Activated CD8-positive, alpha-beta T cell treated with anti-CD3 and anti-CD28 coated beads for 36 hours (primary cell): ENCODE data around the gene HPCAL4. TPM values are rescaled to one million over a fixed set of nuclear protein-coding genes. Genes with fewer than 3 reads are reported as not detected.

Source experiments
- ATAC-seq: fragments of 200-7000 bp; cut with Tn5 transposase; one replicate; pipeline ENCODE4 v1.10.0; 2021; ENCODE audit warnings: mild to moderate bottlenecking, moderate library complexity
- CTCF ChIA-PET: fragments of 350-600 bp; sonication (Branson Sonifier 250); formaldehyde crosslinking; loops from one replicate; lab custom pipeline; 2021; ENCODE audit warnings: antibody characterized with exemption; lab: Charles Lee
- POLR2A ChIA-PET: fragments of 350-600 bp; sonication (Branson Sonifier 250); formaldehyde crosslinking; loops from one replicate; lab custom pipeline; 2021; ENCODE audit warnings: antibody characterized with exemption; lab: Charles Lee
- DNase-seq: peaks from one replicate; pipeline ENCODE4 v3.0.0-alpha.2; 2020
- H3K27ac Mint-ChIP-seq: one replicate; pipeline ENCODE4 v1.8.0; 2021; ENCODE audit warnings: mild to moderate bottlenecking, mixed read lengths
- H3K27me3 Mint-ChIP-seq: one replicate; pipeline ENCODE4 v1.8.0; 2021; ENCODE audit warnings: mixed read lengths
- H3K36me3 Mint-ChIP-seq: one replicate; pipeline ENCODE4 v1.8.0; 2021; ENCODE audit warnings: low read depth, mixed read lengths
- H3K4me1 Mint-ChIP-seq: one replicate; pipeline ENCODE4 v1.8.0; 2021; ENCODE audit warnings: low read depth, mixed read lengths
- H3K4me3 Mint-ChIP-seq: one replicate; pipeline ENCODE4 v1.8.0; 2021; ENCODE audit warnings: mild to moderate bottlenecking, moderate library complexity, mixed read lengths
- H3K9me3 Mint-ChIP-seq: one replicate; pipeline ENCODE4 v1.8.0; 2021; ENCODE audit warnings: mixed read lengths
- intact Hi-C: fragments of 100-400 bp; cut with micrococcal nuclease; formaldehyde crosslinking; loops from one replicate; pipeline ENCODE4 v1.10.0; 2022
- total RNA-seq, 2 experiments: library from RNA; stranded (reverse); gene quantifications; one replicate each; pipeline ENCODE4 v1.2.3, GENCODE V29; 2021
- TF ChIP-seq, protein P1 (sequence below): fragments of 200-600 bp; IDR thresholded peaks from one replicate; pipeline ENCODE4 v1.8.0; 2022; ENCODE audit warnings: antibody characterized with exemption, mild to moderate bottlenecking

The HPCAL4 gene
- total RNA-seq, 2 experiments from 2014 or later: 2.8 to 3.0 TPM

DNA sequence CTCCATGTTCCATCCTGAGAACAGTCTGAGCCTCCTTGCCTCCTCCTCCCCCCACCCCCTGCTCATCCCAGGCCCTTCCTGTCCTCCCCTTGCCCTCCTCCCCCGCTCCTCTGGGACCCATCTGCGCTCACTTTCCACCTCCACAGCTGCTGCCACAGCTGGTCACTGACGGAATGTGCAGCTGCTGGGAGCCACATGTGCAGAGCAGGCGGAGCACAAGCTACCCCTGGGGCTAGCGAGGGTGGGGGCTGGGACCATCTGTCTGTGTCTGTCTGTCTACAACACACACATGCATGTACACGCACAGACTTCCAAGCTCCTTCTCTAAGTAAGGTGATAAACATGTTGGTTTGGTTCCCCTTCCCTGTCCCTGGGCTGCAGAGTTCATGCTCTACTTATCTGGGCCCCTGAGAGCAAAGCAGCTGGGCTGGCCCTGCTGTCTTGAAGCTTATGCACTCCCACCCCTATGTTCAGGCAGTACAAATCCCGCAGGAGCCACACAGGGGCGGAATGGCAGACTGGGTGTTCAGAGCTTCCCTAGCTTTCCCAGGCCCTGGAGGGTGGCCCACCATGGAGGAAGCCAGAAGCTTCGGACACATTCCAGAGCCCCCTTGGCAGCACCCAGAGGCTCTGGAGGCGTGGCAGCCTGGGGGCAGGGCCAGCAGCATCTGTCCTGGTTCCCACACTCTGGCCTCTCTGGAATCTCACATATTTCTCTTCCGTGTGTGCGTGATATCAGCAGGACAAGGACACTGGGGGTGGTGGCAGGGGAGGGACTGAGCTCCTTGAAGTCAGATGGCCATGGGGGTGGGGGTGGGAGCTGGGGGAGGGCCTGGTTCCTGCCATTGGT, 44.8 kb downstream of the HPCAL4 start:
- Mint-ChIP-seq H3K27ac (no peak overlapping the region), H3K4me1 (no peaks in the 10 kb centered on the region), H3K9me3 (no peaks in the 10 kb centered on the region), H3K27me3 (peaks cover 3% of the 10 kb centered on the region), H3K36me3 (no peaks in the 10 kb centered on the region), H3K4me3 (no peak overlapping the region)
- no peak for DNase-seq
- intact Hi-C loops: no loop called here
- ATAC-seq: no peak
- ChIA-PET POLR2A (interaction anchor here (0.7 to 0.8 kb wide), 2 partner anchors 71 to 92 kb away, joined by 3 read pairs; partner anchors contain the start of gene PPIE), CTCF (interaction anchor here (0.9 to 4.9 kb wide), 4 partner anchors 11 to 40 kb away, joined by 3 to 39 read pairs (median 15); no protein-coding TSS in a partner anchor)
- TF ChIP-seq, protein P1, sequence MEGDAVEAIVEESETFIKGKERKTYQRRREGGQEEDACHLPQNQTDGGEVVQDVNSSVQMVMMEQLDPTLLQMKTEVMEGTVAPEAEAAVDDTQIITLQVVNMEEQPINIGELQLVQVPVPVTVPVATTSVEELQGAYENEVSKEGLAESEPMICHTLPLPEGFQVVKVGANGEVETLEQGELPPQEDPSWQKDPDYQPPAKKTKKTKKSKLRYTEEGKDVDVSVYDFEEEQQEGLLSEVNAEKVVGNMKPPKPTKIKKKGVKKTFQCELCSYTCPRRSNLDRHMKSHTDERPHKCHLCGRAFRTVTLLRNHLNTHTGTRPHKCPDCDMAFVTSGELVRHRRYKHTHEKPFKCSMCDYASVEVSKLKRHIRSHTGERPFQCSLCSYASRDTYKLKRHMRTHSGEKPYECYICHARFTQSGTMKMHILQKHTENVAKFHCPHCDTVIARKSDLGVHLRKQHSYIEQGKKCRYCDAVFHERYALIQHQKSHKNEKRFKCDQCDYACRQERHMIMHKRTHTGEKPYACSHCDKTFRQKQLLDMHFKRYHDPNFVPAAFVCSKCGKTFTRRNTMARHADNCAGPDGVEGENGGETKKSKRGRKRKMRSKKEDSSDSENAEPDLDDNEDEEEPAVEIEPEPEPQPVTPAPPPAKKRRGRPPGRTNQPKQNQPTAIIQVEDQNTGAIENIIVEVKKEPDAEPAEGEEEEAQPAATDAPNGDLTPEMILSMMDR: no peak

DNA sequence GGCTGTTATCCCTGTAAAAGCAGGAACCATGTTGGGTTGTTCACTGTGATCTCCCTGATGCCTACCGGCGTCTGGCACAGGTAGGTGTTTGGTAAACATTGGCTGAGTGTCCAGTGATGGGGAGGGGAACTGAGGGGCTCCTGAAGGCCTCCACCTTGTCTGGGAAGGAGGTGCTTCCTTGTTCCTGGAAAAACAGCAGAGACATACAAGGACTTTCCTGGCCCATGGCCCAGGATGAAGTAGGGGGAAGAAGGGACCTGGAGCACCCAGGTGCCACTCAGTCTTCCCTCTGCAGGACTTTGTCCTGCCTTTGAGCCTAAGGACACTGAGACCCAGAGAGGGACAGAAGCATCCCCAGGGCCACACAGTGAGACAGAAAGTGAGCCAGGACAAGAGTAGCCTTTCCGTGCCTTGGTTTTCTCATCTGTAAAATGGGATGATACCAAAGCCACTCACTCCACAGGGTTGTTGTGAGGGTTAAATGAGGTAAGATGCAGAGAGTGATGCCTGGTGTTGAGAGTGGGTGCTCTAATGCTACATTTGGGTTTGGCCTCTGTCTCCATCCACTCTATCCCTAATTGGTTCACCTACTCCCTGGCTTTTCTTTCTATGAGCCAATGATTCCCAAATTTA, 45.7 kb downstream of the HPCAL4 start:
- ChIA-PET CTCF (interaction anchor here (2.7 kb wide), 1 partner anchor 39 kb away, joined by 10 read pairs; no protein-coding TSS in a partner anchor), POLR2A (no interaction called here)
- intact Hi-C loops: no loop called here
- Mint-ChIP-seq H3K4me1 (no peaks in the 10 kb centered on the region), H3K4me3 (no peak overlapping the region), H3K27ac (no peak overlapping the region), H3K9me3 (no peaks in the 10 kb centered on the region), H3K27me3 (peaks cover 4% of the 10 kb centered on the region), H3K36me3 (no peaks in the 10 kb centered on the region)
- TF ChIP-seq, protein P1: no peak
- no peak for DNase-seq
- ATAC-seq: no peak

DNA sequence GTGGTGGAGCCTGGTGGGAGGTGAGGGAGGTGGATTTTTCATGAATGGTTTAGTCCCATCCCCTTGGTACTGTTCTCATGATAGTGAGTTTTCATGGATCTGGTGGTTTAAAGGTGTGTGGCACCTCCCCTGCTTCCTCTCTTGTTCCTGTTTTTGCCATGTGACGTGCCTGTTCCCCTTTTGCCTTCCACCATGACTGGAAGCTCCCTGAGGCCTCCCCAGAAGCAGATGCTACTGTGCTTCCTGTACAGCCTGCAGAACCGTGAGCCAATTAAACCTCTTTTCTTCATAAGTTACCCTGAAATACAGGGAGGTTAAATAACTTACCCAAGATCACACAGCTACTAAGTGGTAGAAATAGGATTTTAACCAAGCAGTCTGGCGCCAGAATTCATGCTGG, 47.5 kb downstream of the HPCAL4 start:
- no peak for ATAC-seq
- TF ChIP-seq, protein P1: no peak
- no peak for DNase-seq
- Mint-ChIP-seq H3K4me3 (no peak overlapping the region), H3K36me3 (no peaks in the 10 kb centered on the region), H3K9me3 (no peaks in the 10 kb centered on the region), H3K27ac (no peak overlapping the region), H3K27me3 (peaks cover 9% of the 10 kb centered on the region), H3K4me1 (peaks cover 5% of the 10 kb centered on the region)
- CTCF ChIA-PET: interaction anchor here (1.3 to 8.1 kb wide), 4 partner anchors 12 to 37 kb away, joined by 3 to 42 read pairs (median 8); no protein-coding TSS in a partner anchor
- intact Hi-C loops: no loop called here
- POLR2A ChIA-PET: no interaction called here

DNA sequence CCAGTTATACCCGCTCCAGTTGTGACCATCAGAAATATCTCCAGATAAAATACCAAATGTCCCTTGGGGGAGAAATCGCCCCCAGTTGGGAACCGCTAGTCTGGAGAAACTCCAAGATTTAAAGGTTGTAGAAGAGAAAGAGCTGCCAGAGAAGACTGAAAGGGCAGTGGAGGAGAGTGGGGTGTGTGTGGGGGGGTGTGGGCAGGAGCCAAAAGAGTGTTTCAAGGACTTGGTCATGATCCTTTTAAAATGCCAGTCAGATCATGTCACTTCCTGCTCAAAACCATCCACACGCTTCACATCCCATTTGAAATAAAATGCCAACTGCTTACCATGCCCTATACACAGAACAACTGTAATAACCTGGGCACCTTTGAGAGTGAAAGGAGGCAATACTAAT, 48.4 kb downstream of the HPCAL4 start:
- no peak overlapping the region for H3K4me3 Mint-ChIP-seq
- no peaks in the 10 kb centered on the region for H3K9me3 Mint-ChIP-seq
- H3K36me3 Mint-ChIP-seq: no peaks in the 10 kb centered on the region
- ChIA-PET CTCF (interaction anchor here (2.0 to 8.1 kb wide), 4 partner anchors 11 to 36 kb away, joined by 7 to 42 read pairs (median 8); partner anchors contain the start of gene NT5C1A), POLR2A (no interaction called here)
- intact Hi-C loops: no loop called here
- H3K27me3 Mint-ChIP-seq: peaks cover 16% of the 10 kb centered on the region
- TF ChIP-seq, protein P1: no peak
- H3K4me1 Mint-ChIP-seq: peaks cover 6% of the 10 kb centered on the region
- DNase-seq (no peak), ATAC-seq (no peak)
- H3K27ac Mint-ChIP-seq: no peak overlapping the region
